Gastrocnemius medialis (tissue), 4 donors: ENCODE results near the gene AGAP1. TPM values are rescaled to one million over a fixed set of nuclear protein-coding genes. Genes with fewer than 3 reads are reported as not detected.

Experiments
- ATAC-seq, 2 donors: fragments of 150-250 bp; one replicate each; pipeline ENCODE4 v1.9.1; 2016
- DNase-seq, 2 donors: peaks; one replicate each; pipeline ENCODE4 v3.0.0-alpha.2; 2019
- H3K27ac ChIP-seq, 4 donors: fragments of 200-600 bp; sonication (generic); 1 replicate in 1 of 4; 2 replicates in 3 of 4; pipeline ENCODE4 v1.5.1; 2016 to 2018; ENCODE audit warnings: mild to moderate bottlenecking in 2 of 4, moderate library complexity in 1 of 4
- H3K27me3 ChIP-seq, 3 donors: fragments of 200-600 bp; sonication (generic) in 2 of 3; 1 replicate in 1 of 3; 2 replicates in 2 of 3; pipeline versions ENCODE4 v1.5.1 to v1.6.0; 2016 to 2019; ENCODE audit warnings: mild to moderate bottlenecking in 1 of 3, moderate library complexity in 1 of 3
- H3K36me3 ChIP-seq, 2 donors: fragments of 200-600 bp; sonication (generic) in 1 of 2; one replicate each; pipeline ENCODE4 v1.5.1; 2017 to 2018
- H3K4me1 ChIP-seq, 2 donors: fragments of 200-600 bp; sonication (generic) in 1 of 2; one replicate each; pipeline ENCODE4 v1.5.1; 2016 to 2017; ENCODE audit warnings: mild to moderate bottlenecking in 2 of 2
- H3K4me3 ChIP-seq, 4 donors: fragments of 200-600 bp; sonication (generic) in 3 of 4; 1 replicate in 1 of 4; 2 replicates in 3 of 4; pipeline ENCODE4 v1.5.1; 2016 to 2019; ENCODE audit warnings: mild to moderate bottlenecking in 2 of 4
- H3K9me3 ChIP-seq, 3 donors: fragments of 200-600 bp; sonication (generic) in 2 of 3; 1 replicate in 1 of 3; 2 replicates in 2 of 3; pipeline ENCODE4 v1.5.1; 2016 to 2019
- CTCF ChIP-seq, 5 experiments: fragments of 450-650 bp in 3 of 5; fragments of 200-600 bp in 2 of 5; sonication (generic) in 2 of 5; IDR thresholded peaks in 4 of 5; conservative IDR thresholded peaks in 1 of 5; 1 replicate in 4 of 5; 2 replicates in 1 of 5; pipeline ENCODE4 v1.5.1; 2016 to 2019; ENCODE audit warnings: antibody characterized with exemption in 5 of 5, mild to moderate bottlenecking in 3 of 5, moderate library complexity in 3 of 5
- POLR2A ChIP-seq, 2 donors: fragments of 450-650 bp; IDR thresholded peaks; one replicate each; pipeline ENCODE4 v1.6.1; 2017; ENCODE audit warnings: antibody characterized with exemption in 2 of 2, mild to moderate bottlenecking in 2 of 2, moderate library complexity in 2 of 2
- in situ Hi-C, 4 donors: fragments of 200-750 bp; cut with MboI; loops; one replicate each; pipeline versions ENCODE4 v1.15.0 to v1.8.0; 2017; ENCODE audit warnings: low sequenced_read_pairs in 4 of 4
- intact Hi-C: fragments of 100-400 bp; cut with DNase I; formaldehyde crosslinking; loops from one replicate; pipeline ENCODE4 v1.15.1; 2023; ENCODE audit warnings: low total_unique reads
- total RNA-seq, 4 donors: library from RNA; depleted of rRNA; stranded (reverse); fragments of >200 nt; gene quantifications; one replicate each; pipeline versions ENCODE4 v1.1.0 to v1.2.3, GENCODE V29; 2016

Gene AGAP1
- total RNA-seq, 4 donors from 2014 or later: 8.5 to 26.8 (median 14.4) TPM

GRCh38 chr2:235489897-235490296 lies 3.9 kb upstream of the AGAP1 start:
- intact Hi-C loops (loop anchor here (5.0 kb wide), 3 partner anchors 87 to 177 kb away; no protein-coding TSS in a partner anchor), in situ Hi-C loops (no loop called here)
- Histone ChIP-seq H3K9me3 (no peaks in the 10 kb centered on the region), H3K4me1 (peaks cover 0 to 7% of the 10 kb centered on the region in 2 donors), H3K27me3 (no peaks in the 10 kb centered on the region), H3K36me3 (no peaks in the 10 kb centered on the region), H3K27ac (no peak overlapping the region), H3K4me3 (no peak overlapping the region)
- ATAC-seq: no peak
- no peak for TF ChIP-seq POLR2A (IDR thresholded peaks at IDR 0.05)
- TF ChIP-seq CTCF (IDR thresholded peaks at IDR 0.05 in 4 of 5, conservative IDR thresholded peaks at IDR 0.05 in 1 of 5): no peak
- DNase-seq: no peak

- TF ChIP-seq CTCF (IDR thresholded peaks at IDR 0.05 in 4 of 5, conservative IDR thresholded peaks at IDR 0.05 in 1 of 5) (no peak), POLR2A (IDR thresholded peaks at IDR 0.05) (no peak)
- Histone ChIP-seq H3K4me1 (peaks cover 11 to 30% of the 10 kb centered on the region in 2 donors), H3K27me3 (no peaks in the 10 kb centered on the region), H3K4me3 (peak overlapping the region; percentile 56 to 76 (median 69)), H3K27ac (peak overlapping the region; percentile 66 to 86 (median 76)), H3K9me3 (no peaks in the 10 kb centered on the region), H3K36me3 (no peaks in the 10 kb centered on the region)
- in situ Hi-C loops (no loop called here), intact Hi-C loops (loop anchor here (5.0 kb wide), 3 partner anchors 84 to 174 kb away; no protein-coding TSS in a partner anchor)
- no peak for DNase-seq
- ATAC-seq: no peak
Observed at GRCh38 chr2:235492850-235493344, 946 bp upstream of the AGAP1 start.

- DNase-seq (no peak), ATAC-seq (peak; percentile 65 to 70)
- no peak for TF ChIP-seq POLR2A (IDR thresholded peaks at IDR 0.05)
- TF ChIP-seq CTCF (IDR thresholded peaks at IDR 0.05 in 4 of 5, conservative IDR thresholded peaks at IDR 0.05 in 1 of 5): peak in 1 of 5 experiments; percentile 16
- in situ Hi-C loops (no loop called here), intact Hi-C loops (loop anchor here (5.0 kb wide), 3 partner anchors 84 to 174 kb away; no protein-coding TSS in a partner anchor)
- peak overlapping the region; percentile 66 to 86 (median 76) for H3K27ac ChIP-seq
- H3K9me3 ChIP-seq: no peaks in the 10 kb centered on the region
- H3K4me3 ChIP-seq: peak overlapping the region; percentile 56 to 76 (median 69)
- H3K36me3 ChIP-seq: no peaks in the 10 kb centered on the region
- peaks cover 11 to 30% of the 10 kb centered on the region in 2 donors for H3K4me1 ChIP-seq
- no peaks in the 10 kb centered on the region for H3K27me3 ChIP-seq
Observed at GRCh38 chr2:235493402-235493774, 455 bp upstream of the AGAP1 start.

GRCh38 chr2:235494716-235495372 lies 1.0 kb downstream of the AGAP1 start:
- peak in 1 of 5 experiments; percentile 11 for TF ChIP-seq CTCF (IDR thresholded peaks at IDR 0.05 in 4 of 5, conservative IDR thresholded peaks at IDR 0.05 in 1 of 5)
- no peak for TF ChIP-seq POLR2A (IDR thresholded peaks at IDR 0.05)
- intact Hi-C loops (loop anchor here (5.0 kb wide), 3 partner anchors 82 to 172 kb away; no protein-coding TSS in a partner anchor), in situ Hi-C loops (no loop called here)
- Histone ChIP-seq H3K4me3 (peak overlapping the region; percentile 64 to 72 (median 68)), H3K9me3 (no peaks in the 10 kb centered on the region), H3K36me3 (no peaks in the 10 kb centered on the region), H3K27ac (peak overlapping the region; percentile 45 to 64 (median 56)), H3K27me3 (no peaks in the 10 kb centered on the region), H3K4me1 (peaks cover 11 to 30% of the 10 kb centered on the region in 2 donors)
- ATAC-seq: peak; percentile 11 to 14
- DNase-seq: no peak
